DMS79 treated with DMSO at 0.1 percent for 48 hours (cell line): ENCODE measurements around the gene LMTK3.
A peak's percentile ranks its signal among the peaks of the same experiment; 100 is the strongest.
"Not testable (repeated sequence)": the region's sequence is repeated elsewhere in the genome, so short reads cannot be mapped to it uniquely, and the experiment has no call there.

ENCODE experiments used
- DNase-seq: peaks from one replicate; lab custom pipeline; 2025; lab: John Stamatoyannopoulos, UW

Gene LMTK3

DNA sequence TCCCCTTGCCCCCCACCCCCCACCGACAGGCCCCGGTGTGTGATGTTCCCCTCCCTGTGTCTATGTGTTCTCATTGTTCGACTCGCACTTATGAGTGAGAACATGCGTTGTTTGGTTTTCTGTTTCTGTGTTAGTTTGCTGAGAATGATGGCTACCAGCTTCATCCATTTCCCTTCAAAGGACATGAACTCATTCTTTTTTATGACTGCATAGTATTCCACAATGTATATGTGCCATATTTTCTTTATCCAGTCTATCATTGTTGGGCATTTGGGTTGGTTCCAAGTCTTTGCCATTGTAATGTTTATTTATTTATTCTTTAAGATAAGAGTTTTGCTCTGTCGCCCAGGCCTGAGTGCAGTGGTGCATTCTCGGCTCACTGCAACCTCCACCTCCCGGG is 26.4 kb upstream of the LMTK3 start:
- DNase-seq, result not testable (repeated sequence)

DNA sequence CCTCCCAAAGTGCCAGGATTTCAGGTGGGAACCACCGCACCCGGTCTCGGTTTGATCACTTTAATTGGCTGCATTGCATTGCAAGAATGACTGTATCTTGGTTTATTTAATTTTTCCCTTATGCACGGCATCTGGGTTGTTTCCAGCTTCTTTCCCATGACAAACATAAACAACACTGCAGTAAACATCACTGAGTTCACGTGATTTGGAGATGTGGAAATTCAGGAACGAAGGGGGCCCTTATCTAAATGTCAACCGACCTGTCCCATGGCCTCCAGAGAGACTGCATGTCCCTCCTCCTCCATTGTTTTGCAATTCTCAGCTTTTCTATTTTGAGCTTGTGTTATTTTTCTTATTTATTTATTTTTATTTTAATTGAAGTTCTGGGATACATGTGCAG is 25.9 kb upstream of the LMTK3 start:
- no peak for DNase-seq

DNA sequence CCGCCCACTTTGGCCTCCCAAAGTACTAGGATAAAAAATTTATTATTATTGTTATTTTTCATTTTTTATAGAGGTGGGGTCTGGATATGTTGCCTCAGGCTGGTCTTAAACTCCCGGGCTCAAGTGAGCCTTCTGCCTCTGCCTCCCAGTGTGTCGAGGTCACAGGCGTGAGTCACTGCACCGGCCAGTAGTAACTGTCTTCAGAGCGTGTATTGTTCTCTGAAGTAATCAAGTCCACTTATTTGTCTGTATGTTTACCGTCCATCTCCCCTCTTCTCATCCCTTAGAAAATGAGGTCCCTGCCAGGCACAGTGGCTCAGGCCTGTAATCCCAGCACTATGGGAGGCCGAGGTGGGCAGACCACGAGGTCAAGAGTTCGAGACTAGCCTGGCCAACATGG is 22.1 kb upstream of the LMTK3 start:
- DNase-seq, result no peak

DNA sequence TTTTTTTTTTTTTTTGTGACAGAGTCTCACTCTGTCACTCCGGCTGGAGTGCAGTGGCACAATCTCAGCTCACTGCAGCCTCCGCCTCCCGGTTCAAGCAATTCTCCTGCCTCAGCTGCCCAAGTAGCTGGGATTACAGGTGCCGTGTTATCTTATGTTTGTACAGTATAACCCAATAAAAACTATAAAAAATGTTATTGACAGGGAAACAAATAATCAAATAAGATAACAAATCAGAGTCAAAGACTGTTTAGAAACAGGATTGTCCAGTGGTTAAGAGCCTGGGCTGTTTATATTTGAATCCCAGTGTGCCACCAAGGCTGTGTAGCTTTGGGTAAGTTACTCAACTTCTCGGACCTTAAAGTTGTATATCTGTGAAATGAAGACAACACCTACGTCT is 19.1 kb upstream of the LMTK3 start:
- DNase-seq, result no peak

DNA sequence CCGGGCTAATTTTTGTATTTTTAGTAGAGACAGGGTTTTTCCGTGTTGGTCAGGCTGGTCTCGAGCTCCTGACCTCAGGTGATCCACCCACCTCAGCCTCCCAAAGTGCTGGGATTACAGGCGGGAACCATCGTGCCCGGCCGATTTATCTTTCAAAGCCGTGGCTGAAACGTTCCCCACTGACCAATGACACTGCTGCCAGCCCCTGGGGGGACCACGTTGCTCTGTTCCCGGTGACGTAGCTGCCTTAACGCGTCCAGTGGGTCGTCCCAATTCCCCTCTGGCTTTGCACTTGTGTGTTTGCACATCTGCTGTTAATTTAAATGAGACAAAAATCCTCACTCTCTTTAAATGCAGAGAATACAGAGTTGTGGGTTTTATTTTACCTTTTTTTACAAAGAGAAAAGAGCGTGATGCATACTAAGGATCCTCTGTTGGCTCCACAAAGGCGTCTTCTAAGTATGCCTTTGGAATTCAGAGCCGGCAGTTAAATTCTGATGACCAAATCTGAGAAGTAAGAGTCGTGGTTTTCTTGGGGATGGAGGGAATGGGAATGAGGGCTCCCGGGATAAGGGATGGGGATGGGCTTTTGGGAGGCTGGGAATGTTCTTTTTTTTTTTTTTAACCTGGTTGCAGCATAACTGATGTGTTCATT is 18.6 kb upstream of the LMTK3 start:
- DNase-seq, result no peak

DNA sequence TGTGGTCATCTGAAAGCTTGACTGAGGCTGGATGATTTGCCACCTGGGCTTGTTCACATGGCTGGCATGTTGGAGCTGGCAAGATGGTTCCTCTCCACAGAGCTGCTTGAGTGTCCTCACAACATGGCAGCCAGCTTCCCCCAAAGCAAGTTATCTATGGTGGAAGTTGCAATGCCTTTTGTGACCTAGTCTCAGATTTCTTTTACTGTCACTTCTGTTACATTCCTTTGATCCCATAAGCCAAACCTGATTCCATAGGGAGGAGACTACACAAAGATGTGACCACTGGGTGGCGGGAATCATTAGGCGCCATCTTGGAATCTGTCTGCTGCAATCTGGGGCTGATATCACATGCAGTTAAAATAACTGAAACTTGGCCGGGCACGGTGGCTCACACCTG is 17.5 kb upstream of the LMTK3 start:
- no peak for DNase-seq

DNA sequence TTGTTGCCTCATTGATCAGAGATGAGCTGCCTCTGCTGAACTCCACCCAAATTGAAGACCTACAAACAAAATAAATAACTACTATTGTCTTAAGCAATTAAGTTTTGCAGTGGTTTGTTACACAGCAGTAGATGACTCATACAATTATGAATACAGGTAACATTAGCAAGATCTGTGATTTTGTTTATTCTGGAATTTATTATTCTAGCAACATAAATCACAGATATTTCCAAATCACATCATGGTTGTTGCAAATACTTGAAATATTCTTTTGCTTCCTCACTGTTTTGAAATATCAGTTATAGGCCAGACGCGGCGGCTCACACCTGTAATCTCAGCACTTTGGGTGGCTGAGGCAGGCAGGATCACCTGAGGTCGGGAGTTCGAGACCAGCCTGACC is 13.1 kb upstream of the LMTK3 start:
- DNase-seq, result no peak

DNA sequence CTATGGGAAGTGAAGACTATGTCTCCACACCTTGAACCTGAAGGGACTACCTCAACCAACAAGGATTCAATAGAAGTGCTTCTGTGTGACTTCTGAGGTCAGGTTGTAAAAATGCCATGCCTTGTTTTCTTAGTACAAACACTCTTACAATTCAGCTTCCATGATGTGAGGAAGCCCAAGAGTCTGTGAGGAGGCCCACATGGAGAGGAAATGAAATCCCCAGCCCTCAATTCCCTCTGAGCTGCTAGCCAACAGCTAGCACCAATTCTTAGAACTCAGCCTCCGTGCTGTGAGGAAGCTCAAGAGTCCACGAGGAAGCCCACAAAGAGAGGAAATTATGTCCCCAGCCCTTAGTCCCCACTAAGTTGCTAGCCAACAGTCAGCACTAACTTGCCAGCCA is 12.6 kb upstream of the LMTK3 start:
- no peak for DNase-seq

DNA sequence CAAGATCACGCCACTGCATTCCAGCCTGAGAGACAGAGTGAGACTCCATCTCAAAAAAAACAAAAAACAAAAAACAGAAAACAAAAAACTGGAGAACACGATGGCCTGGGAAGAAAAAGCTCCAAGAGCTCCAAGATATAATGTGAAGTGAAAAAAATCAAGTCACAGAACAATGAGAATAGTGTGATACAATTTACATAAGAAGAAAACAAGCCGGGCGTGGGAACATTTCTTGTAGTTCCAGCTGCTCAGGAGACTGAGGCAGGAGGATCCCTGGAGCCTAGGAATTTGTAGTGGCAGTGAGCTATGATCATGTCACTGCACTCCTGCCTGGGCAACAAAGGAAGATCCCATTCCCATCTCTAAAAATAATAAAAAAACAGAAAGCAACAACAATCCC is 8.5 kb upstream of the LMTK3 start:
- no peak for DNase-seq

DNA sequence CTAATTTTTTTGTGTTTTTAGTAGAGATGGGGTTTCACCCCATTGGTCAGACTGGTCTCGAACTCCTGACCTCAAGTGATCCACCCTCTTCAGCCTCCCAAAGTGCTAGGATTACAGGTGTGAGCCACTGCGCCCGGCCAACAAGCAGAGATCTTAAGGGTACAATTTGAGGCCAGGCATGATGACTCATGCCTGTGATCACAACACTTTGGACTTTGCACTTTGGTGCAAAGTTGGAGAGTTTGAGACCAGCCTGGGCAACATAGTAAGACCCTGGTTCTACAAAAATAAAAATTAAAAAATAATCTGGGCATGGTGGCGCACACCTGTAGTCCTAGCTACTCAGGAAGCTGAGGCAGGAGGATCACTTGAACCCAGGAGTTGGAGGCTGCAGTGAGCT is 7.8 kb upstream of the LMTK3 start:
- DNase-seq, result not testable (repeated sequence)

DNA sequence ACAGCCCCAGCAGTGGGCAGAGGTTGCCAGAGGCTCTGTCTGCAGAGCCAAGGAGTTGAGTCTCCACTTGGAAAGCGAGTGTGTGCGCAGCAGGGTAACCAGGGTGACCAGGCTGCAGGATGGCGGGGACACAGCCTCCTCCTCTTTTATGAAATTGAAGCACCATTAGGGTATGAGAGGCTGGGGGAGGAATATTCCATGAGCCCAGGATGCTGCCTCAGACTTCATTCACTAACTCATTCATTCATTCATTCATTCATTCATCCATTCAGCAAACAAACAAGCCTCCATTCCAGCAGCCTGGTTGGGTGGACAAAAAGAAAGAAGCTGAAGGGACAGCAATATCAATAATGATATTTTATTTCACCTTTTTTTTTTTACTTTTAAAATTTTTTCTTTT is 6.6 kb upstream of the LMTK3 start:
- DNase-seq, result no peak

DNA sequence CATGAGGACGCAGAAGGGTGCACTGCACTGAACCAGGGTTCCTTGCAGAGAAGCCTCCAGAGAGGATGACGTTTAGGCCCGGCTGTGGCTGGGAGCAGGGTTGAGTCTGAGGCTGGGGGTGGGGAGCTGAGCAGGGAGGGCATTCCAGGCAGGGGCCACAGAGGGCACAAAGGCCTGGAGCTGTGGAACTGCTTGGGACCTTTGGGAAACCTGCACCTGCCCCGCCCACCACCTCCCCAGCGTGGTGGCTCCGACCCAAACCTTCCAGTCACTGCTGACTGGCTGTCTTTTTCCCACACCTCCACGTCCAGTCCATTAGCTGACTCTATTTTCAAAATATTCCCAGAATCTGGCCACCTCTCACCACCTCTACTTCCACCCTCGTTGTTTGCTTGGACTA is 4.9 kb upstream of the LMTK3 start:
- DNase-seq, result no peak

DNA sequence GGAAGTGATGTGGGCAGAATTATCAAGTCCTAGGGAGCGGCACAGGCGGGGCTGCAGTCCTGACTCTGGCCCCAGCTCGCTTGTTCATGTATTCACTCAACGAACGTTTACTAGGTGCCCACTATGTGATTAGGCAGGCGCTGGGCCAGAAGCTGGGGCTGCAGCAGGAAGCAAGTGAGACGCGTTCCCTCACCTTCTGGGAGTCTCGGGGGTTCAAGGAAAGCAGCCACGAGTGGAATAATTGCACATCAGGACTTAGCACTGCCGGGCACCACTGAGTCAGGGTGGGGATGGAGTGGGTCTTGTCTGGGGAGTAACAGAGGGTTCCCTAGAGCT is 2.5 kb upstream of the LMTK3 start:
- DNase-seq, result no peak

DNA sequence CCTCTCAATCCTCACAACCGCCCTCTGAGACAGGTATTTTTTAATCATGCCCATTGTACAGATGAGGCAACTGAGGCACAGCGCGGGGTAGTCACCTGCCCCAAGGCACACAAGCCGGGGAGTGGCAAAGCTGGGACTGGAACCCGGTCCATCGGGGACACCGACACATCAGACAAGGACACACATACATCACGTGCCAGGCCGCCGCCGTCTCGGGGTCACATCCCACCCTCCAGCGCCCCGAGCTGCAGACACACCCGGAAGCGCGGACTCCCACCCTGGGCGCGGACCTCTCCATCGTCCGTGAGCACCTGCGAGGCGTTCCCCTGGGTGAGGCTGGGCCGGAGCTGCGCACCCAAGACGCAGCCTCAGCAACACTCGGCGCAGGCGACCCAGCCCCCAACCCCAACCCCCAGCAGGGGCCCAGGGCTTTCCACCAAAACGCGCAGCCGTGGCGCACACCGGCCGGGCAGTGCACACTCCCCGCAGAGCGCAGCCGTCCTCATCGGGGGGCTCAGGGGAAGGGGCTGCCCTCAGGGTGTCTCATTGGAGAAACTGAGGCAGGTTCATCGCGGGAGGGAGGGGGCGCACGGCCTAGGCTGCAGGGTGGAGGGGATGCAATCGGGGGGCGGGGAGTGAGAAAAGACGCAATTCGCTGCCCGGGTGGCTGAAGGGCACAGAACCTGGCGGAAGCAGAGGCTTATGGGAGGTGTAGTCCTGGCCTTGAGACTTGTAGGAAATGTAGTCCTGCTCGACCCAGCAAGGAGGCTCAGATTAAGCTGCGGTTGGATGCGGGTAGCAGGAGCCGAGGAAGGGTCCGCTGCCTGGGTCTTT is 1.9 kb upstream of the LMTK3 start:
- peak; percentile 78 for DNase-seq

DNA sequence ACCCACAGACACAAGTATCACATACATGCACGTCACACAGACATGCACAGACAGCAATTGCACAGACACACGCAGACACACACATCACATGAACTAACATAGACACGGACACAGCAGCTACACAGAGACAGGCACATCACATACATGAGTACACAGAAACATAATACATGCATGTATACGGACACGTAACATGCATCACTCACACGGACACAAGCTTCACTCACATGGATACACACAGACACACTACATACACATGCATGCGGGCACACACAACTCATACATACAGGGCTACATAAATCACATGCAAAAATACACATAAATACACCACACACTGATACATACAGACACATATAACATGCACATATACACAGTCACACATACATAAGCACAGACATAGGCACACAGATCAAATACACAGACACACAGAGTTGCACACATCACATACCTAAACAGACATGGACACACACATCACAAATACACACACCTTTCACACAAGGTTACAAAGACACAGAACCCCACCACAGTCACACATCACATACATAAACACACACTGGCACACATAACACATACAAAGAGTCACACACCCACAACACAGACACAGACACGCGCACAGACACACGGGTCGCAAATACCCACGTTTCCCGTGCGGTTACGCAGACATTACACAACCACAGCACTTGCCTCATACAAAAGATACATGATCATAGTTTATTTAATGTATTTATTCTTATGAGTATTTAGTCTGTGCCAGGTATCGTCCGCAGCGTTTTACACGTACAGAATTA is 1.1 kb upstream of the LMTK3 start:
- DNase-seq, result peak; percentile 5

DNA sequence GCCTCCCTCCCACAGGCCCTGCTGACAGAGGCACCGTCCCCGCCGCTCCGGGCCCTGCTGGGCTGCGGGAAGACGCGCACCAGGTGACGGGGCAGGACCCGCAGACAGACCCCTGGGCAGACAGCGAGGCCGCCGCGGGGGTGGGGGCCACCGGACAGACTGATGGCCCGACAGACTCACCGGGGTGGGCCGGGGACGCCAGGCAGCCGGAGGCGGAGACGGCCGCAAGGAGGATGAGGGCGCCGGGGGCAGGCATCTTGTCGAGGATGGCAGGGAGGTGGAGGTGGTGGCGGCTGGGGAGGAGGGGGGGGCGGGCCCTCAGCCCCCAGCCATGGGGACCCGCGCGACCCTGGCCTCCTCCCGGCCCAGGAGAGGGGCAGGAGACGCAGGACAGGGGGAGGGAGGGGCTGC is 309 bp downstream of the LMTK3 start:
- DNase-seq, result no peak

DNA sequence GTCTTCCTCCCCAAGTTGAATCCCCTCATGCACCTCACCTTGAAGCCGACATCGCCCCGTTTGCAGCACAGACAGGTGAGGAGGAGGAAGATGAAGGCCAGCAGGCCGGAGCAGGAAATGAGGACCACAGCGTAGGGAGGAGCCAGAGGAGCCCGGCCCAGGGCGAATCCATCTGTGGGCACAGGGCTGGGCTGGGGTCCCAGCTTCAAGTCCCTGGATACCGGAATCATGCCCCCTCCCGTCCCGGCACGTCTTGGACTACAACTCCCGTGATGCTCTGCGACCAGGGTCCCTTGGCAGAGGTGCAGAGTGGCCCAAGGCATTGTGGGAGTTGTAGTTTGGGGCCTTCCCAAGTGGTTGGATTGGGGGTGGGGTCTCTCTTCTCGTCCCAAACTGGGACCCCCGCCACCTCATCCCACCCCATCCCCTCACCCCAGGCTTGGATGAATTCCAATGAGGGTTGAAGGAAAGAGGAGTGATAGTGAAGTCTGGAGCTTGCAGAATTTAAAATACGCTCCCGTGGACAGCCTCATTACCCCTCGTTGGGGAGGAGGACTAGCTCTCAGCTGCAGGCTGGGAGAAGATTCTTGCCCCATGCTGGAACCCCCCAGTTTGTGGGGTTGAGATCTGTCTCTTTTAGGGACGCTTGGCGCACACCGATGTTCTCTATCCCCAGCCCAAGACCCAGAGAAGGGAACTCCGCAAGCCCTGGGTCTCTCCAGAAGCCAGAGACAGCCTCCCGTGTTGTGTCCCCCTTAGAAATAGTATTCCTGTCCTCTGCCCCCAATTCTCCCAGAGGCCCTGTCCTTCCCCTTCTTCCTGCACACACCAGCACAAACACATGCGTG is 990 bp downstream of the LMTK3 start:
- peak; percentile 34 for DNase-seq

DNA sequence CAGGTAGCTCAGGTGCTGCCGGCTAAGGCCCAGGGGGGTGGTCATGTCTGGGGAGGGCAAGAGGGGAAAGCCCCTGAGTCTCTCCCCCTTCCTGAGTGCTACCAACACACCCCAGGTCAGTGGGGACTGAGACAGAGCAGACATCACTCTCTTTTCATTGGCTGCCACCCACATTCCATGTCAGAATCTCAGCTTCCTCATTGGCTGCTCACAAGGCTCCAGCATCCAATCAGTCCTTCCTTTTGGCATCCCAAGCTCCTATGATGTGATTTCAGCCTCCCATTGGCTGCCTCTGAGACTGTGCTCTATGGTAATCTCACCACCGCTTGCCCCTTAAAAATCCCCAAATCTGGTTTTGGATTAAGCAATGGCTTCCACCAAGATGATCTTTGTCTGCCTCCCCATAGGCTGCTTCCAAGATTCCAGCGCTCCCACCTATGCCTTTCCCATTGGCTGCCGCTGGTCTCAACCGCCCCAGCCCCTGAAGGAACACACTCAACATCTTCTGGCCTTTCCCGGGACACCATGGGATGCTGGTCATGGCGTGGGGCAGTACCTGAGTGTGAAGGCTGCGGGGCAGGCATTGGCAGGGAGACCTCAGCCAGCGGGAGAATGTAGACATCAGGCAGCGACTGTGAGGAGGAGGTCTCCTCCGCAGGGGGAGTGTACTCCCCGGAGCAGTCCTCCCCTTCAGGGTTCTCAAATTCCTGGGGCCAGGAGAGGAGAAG is 2.0 kb downstream of the LMTK3 start:
- DNase-seq, result no peak

DNA sequence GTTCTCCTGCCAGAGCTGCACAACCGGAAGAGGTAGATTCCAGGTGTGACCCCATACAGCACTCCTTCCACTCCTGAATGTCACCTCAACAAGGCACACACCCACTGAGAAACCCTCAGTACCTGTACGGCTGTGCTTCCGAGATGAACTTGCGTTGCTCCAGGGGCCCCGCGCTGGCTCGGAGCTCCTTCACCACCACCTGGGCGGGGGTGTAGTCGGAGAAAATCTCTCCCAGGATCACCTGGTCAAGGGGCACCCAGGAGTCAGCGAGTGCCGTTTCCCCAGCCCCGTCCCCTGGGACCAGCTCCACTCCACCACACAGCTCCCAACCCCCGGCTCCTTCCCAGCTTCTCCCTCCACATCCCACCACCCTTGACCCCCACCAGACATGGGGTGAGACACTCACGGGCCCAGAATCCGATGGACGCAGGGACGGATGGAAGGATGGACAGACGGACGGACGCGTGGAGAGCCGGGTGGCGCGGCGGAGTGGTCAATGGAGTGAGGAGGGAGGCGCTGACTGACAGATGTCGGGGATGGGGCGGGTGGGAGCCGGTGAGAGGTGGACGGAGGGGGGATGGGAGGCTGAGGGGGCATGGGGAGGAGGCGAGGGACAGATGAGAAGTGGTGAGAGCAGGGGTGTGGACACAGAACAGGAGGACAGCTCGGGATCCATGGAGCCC is 2.8 kb downstream of the LMTK3 start:
- DNase-seq, result no peak

DNA sequence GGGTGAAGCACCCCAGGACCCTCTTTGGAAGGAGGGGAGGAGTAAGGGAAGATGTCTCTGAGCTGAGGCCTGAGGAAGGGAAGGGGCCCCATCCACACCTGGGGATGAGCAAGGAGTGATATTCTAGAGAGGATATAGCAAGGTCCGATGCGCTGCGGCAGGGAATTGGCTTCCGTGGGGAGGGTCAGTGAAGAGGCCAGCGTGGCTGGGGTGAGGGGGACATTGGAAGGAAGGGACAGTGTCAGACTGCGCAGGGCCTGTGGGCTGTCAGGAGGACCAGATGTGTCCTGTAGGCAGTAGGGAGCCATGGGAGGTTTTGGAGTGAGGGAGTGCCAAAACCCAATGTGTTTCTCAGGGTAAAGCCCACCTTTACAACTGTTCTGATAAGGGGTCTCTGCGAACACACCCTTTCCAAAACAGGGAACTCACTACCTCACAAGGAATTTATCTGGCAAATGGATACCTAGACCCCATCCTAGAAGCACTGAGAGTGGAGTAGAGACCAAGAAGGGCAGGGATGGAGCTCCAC is 3.7 kb downstream of the LMTK3 start:
- DNase-seq, result no peak
